Effector memory CD4-positive, alpha-beta T cell (primary cell): ENCODE results near the gene AQP12B.

ENCODE experiments used
- DNase-seq, 3 donors: peaks; one replicate each; pipeline ENCODE4 v3.0.0-alpha.2; 2020
- H3K27ac ChIP-seq: 2 replicates; pipeline ENCODE4 v1.7.0; 2013; ENCODE audit warnings: mild to moderate bottlenecking, low read length, moderate library complexity; ENCODE audit not compliant: insufficient read depth, poor library complexity, severe bottlenecking
- H3K27me3 ChIP-seq: replicated peaks from 2 replicates; pipeline ENCODE4 v1.7.0; 2013; ENCODE audit warnings: mild to moderate bottlenecking, low read length; ENCODE audit not compliant: insufficient read depth, control insufficient read depth, poor library complexity, severe bottlenecking
- H3K36me3 ChIP-seq: 2 replicates; pipeline ENCODE4 v1.7.0; 2013; ENCODE audit warnings: mild to moderate bottlenecking, low read length, moderate library complexity; ENCODE audit not compliant: control insufficient read depth, insufficient read depth
- H3K4me1 ChIP-seq: 2 replicates; pipeline ENCODE4 v1.7.0; 2013; ENCODE audit warnings: low read length, mild to moderate bottlenecking; ENCODE audit not compliant: control insufficient read depth, insufficient read depth, poor library complexity, severe bottlenecking
- H3K4me3 ChIP-seq: 2 replicates; pipeline ENCODE4 v1.7.0; 2013; ENCODE audit warnings: low read length, low read depth, mild to moderate bottlenecking; ENCODE audit not compliant: insufficient read depth, poor library complexity, severe bottlenecking
- H3K9me3 ChIP-seq: 2 replicates; pipeline ENCODE4 v1.7.0; 2013; ENCODE audit warnings: mild to moderate bottlenecking, low read length, moderate library complexity; ENCODE audit not compliant: control insufficient read depth

Gene AQP12B

DNA sequence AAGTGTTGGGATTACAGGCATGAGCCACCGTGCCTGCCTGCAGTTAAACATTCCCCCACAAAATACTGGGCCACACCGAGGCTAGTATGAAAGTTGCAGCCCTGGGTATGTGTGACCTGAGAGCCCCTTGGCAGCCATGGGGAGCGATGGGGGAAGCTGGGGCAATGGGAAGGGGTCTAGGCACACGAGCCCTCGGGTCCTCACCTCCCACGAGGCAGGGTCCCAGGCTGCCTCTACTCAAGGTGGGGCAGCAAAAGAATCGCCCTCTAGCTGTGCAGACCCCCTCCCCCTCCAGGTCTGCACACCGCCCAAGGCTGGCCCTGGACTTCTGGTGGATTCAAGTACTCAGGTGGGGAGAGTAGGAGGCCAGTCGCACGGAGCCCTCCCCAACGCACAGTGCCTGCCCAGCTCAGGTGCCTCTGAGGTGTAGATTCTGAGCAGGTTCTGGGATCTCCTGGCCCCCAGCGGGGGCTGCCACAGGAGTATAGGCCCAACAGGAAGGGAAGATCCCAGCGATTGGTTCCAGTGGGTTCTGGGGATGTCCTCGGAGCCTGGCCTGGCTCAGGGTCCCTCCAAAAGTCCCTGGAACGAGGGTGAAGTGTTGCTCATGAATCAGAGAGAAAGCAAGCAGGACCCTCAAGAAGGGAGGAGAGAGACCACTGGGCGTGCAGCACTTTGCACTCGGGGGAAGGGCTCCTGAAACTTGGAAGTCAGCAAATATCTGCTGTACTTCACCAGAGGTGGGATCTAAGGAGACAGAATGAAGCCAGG, 54.8 kb downstream of the AQP12B start:
- Histone ChIP-seq H3K4me1 (peaks cover 52% of the 10 kb centered on the region), H3K4me3 (no peak overlapping the region), H3K27ac (no peak overlapping the region), H3K36me3 (no peaks in the 10 kb centered on the region), H3K9me3 (no peaks in the 10 kb centered on the region), H3K27me3 (no peaks in the 10 kb centered on the region)
- DNase-seq, result no peak

DNA sequence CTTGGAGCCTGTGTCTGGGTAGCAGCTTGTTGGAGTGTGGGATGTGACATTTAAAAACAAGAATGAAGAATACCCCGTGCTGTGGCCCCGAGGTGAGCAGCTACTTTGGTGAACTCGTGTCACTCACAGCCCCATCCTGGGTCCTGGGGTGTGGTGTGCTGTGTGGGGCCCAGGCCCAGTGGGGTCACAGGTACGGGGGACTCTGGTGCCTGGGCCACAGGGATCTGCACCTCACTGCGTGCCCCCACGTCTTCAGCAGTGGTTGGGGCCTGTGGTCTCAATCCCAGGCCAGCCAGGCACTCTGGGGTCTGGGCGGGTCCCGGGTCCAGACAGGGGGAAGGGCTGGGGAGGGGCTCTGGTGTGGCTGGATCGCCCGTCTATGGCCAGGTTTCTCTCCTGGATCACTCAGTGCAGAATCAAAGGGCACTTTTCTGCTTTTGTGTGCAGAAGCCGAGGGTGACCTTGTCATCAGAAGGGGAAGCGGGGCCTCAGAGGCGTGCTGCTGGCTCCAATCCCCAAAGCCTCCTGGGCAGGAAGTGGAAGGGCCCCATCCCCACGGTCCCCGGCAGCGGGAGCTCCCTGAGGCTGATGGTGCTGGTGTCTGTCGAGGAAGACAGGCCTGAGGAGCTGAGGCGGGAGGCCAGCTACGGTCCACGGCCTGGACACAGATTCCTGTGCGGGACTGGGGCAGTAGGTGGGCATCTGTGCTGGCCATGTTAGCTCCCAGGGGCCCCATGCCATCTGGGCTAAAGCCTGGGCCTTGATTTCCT, 56.0 kb downstream of the AQP12B start:
- no peak for DNase-seq
- Histone ChIP-seq H3K4me1 (peaks cover 64% of the 10 kb centered on the region), H3K36me3 (no peaks in the 10 kb centered on the region), H3K4me3 (no peak overlapping the region), H3K9me3 (no peaks in the 10 kb centered on the region), H3K27ac (peak overlapping the region; percentile 88), H3K27me3 (no peaks in the 10 kb centered on the region)
